Spleen (tissue), 11 donors: Measurements from ENCODE around the gene GPR21. TPM values are rescaled to one million over a fixed set of nuclear protein-coding genes. Genes with fewer than 3 reads are reported as not detected.

Experiments used
- DNase-seq: peaks from one replicate; pipeline ENCODE4 v3.0.0-alpha.2; 2020
- H3K27ac ChIP-seq, 8 donors: fragments of 200-600 bp; sonication (generic) in 7 of 8; 1 replicate in 4 of 8; 2 replicates in 4 of 8; pipeline versions ENCODE4 v1.5.0 to v1.8.0; 2016 to 2021; ENCODE audit warnings: inconsistent platforms in 4 of 8, mild to moderate bottlenecking in 4 of 8, moderate library complexity in 1 of 8
- H3K27me3 ChIP-seq, 7 donors: fragments of 200-600 bp; sonication (generic) in 6 of 7; replicated peaks in 1 of 7; 1 replicate in 4 of 7; 2 replicates in 3 of 7; pipeline versions ENCODE4 v1.5.0 to v1.8.0; 2016 to 2021; ENCODE audit warnings: inconsistent platforms in 3 of 7, mild to moderate bottlenecking in 1 of 7
- H3K36me3 ChIP-seq, 6 donors: fragments of 200-600 bp; sonication (generic) in 5 of 6; 1 replicate in 4 of 6; 2 replicates in 2 of 6; pipeline versions ENCODE4 v1.5.0 to v1.8.0; 2016 to 2021; ENCODE audit warnings: inconsistent platforms in 2 of 6
- H3K4me1 ChIP-seq, 6 donors: fragments of 200-600 bp; sonication (generic) in 5 of 6; 1 replicate in 3 of 6; 2 replicates in 3 of 6; pipeline versions ENCODE4 v1.5.0 to v1.8.0; 2016 to 2021; ENCODE audit warnings: inconsistent platforms in 3 of 6
- H3K4me3 ChIP-seq, 8 donors: fragments of 200-600 bp; sonication (generic) in 7 of 8; 1 replicate in 4 of 8; 2 replicates in 4 of 8; pipeline versions ENCODE4 v1.5.0 to v1.8.0; 2016 to 2021; ENCODE audit warnings: inconsistent platforms in 4 of 8, mild to moderate bottlenecking in 4 of 8, moderate library complexity in 2 of 8
- H3K9me3 ChIP-seq, 8 donors: fragments of 200-600 bp; sonication (generic) in 7 of 8; 1 replicate in 4 of 8; 2 replicates in 4 of 8; pipeline versions ENCODE4 v1.5.0 to v1.8.0; 2016 to 2021; ENCODE audit warnings: inconsistent platforms in 4 of 8
- CTCF ChIP-seq, 11 experiments: fragments of 200-600 bp in 7 of 11; fragments of 450-650 bp in 4 of 11; sonication (generic) in 4 of 11; IDR thresholded peaks in 8 of 11; conservative IDR thresholded peaks in 3 of 11; 1 replicate in 7 of 11; 2 replicates in 4 of 11; pipeline versions ENCODE4 v1.4.0 to v1.8.0; 2016 to 2021; ENCODE audit warnings: antibody characterized with exemption in 11 of 11, inconsistent platforms in 4 of 11, mild to moderate bottlenecking in 1 of 11
- POLR2A ChIP-seq, 3 donors: fragments of 450-650 bp; IDR thresholded peaks; one replicate each; pipeline ENCODE4 v1.5.1; 2017; ENCODE audit warnings: antibody characterized with exemption in 3 of 3, mild to moderate bottlenecking in 1 of 3
- POLR2AphosphoS5 ChIP-seq, 3 donors: sonication (generic); formaldehyde crosslinking; IDR thresholded peaks; one replicate each; pipeline ENCODE4 v1.5.1; 2017; ENCODE audit warnings: antibody characterized with exemption in 3 of 3
- WGBS, 5 donors: extraction: QIAGEN DNeasy Blood & Tissue Kit in 3 of 5; methylation state at CpG; one replicate each; pipeline versions ENCODE4 v1.1.5 to v1.1.7; 2013 to 2018; 5-methylcytosine and 5-hydroxymethylcytosine counted together
- intact Hi-C: fragments of 100-400 bp; cut with DNase I; formaldehyde crosslinking; loops from one replicate; pipeline ENCODE4 v1.15.0; 2023; ENCODE audit warnings: low total_unique reads
- polyA plus RNA-seq, 3 donors: library from polyadenylated mRNA; stranded (reverse); fragments of 200-250 nt; gene quantifications; one replicate each; pipeline ENCODE4 v1.2.1, GENCODE V29; 2013
- total RNA-seq, 7 donors: library from RNA; depleted of rRNA in 3 of 7; stranded (reverse); fragments of >200 nt in 3 of 7; fragmentation: NEBNext Ultra II Directional in 4 of 7; extraction: Animal tissue kit (Norgen Biotek cat#: 25700) in 4 of 7; gene quantifications; one replicate each; pipeline versions ENCODE4 v1.1.0 to v1.2.1, GENCODE V29; 2016 to 2021
- donor health status: healthy with polysubstance abuse.
- donor health status: DM: no; HTN: no; CAD: no; lungs with moderate emphysema.
- donor health status: DM: no; HTN: no; CAD: no.
- donor health status: Bipolar disorder and iron deficiency.
- donor health status: healthy.
- donor health status: DM: no; HTN: no; CAD: no.
- donor health status: DM: yes; HTN: yes; CAD: no.

GPR21 gene
- total and polyA plus RNA-seq, 10 donors: 0.19 to 5.4 (median 3.0) TPM; not detected in 1

GRCh38 chr9:123002754-123003153 is 30.7 kb upstream of the GPR21 start:
- Histone ChIP-seq H3K36me3 (peaks cover 0 to 87% (median 23%) of the 10 kb centered on the region in 6 donors), H3K4me3 (no peak overlapping the region), H3K4me1 (peaks cover 0 to 13% (median 5%) of the 10 kb centered on the region in 6 donors), H3K9me3 (no peaks in the 10 kb centered on the region), H3K27me3 (no peaks in the 10 kb centered on the region), H3K27ac (peak overlapping the region in 5 of 8 donors; percentile 13 to 56 (median 54))
- no peak for TF ChIP-seq POLR2A (IDR thresholded peaks at IDR 0.05)
- no peak for TF ChIP-seq CTCF (IDR thresholded peaks at IDR 0.05 in 8 of 11, conservative IDR thresholded peaks at IDR 0.05 in 3 of 11)
- TF ChIP-seq POLR2AphosphoS5 (IDR thresholded peaks at IDR 0.05): no peak
- DNase-seq: no peak
- intact Hi-C loops: no loop called here
- WGBS, 5 donors: 15 to 40% (median 22%) methylated on average over 5 of the region's 5 CpGs

- Histone ChIP-seq H3K36me3 (peaks cover 0 to 85% (median 19%) of the 10 kb centered on the region in 6 donors), H3K27me3 (no peaks in the 10 kb centered on the region), H3K27ac (peak overlapping the region in 6 of 8 donors; percentile 13 to 56 (median 49)), H3K4me1 (peaks cover 0 to 13% (median 5%) of the 10 kb centered on the region in 6 donors), H3K9me3 (no peaks in the 10 kb centered on the region), H3K4me3 (no peak overlapping the region)
- DNase-seq: no peak
- 43 to 95% (median 89%) methylated on average over 2 of the region's 2 CpGs for WGBS, 5 donors
- TF ChIP-seq CTCF (IDR thresholded peaks at IDR 0.05 in 8 of 11, conservative IDR thresholded peaks at IDR 0.05 in 3 of 11): no peak
- no peak for TF ChIP-seq POLR2AphosphoS5 (IDR thresholded peaks at IDR 0.05)
- TF ChIP-seq POLR2A (IDR thresholded peaks at IDR 0.05): no peak
- intact Hi-C loops: no loop called here
These were observed 30.0 kb upstream of the GPR21 start for GRCh38 chr9:123003466-123003865.

- H3K27ac ChIP-seq: no peak overlapping the region
- DNase-seq: no peak
- 88 to 97% (median 95%) methylated on average over 1 of the region's 1 CpG for WGBS, 5 donors
- TF ChIP-seq CTCF (IDR thresholded peaks at IDR 0.05 in 8 of 11, conservative IDR thresholded peaks at IDR 0.05 in 3 of 11) (no peak), POLR2A (IDR thresholded peaks at IDR 0.05) (no peak), POLR2AphosphoS5 (IDR thresholded peaks at IDR 0.05) (no peak)
- no peak overlapping the region for H3K4me3 ChIP-seq
- H3K9me3 ChIP-seq: no peaks in the 10 kb centered on the region
- H3K36me3 ChIP-seq: peaks cover 0 to 82% (median 20%) of the 10 kb centered on the region in 6 donors
- no peaks in the 10 kb centered on the region for H3K27me3 ChIP-seq
- H3K4me1 ChIP-seq: peaks cover 0 to 13% (median 5%) of the 10 kb centered on the region in 6 donors
- intact Hi-C loops: no loop called here
These were observed 27.5 kb upstream of the GPR21 start for GRCh38 chr9:123005964-123006363.

- H3K27ac ChIP-seq: no peak overlapping the region
- DNase-seq: no peak
- H3K9me3 ChIP-seq: no peaks in the 10 kb centered on the region
- 77 to 93% (median 88%) methylated on average over 5 of the region's 5 CpGs for WGBS, 5 donors
- H3K27me3 ChIP-seq: no peaks in the 10 kb centered on the region
- H3K4me3 ChIP-seq: no peak overlapping the region
- peaks cover 0 to 82% (median 26%) of the 10 kb centered on the region in 6 donors for H3K36me3 ChIP-seq
- TF ChIP-seq POLR2AphosphoS5 (IDR thresholded peaks at IDR 0.05) (no peak), POLR2A (IDR thresholded peaks at IDR 0.05) (no peak), CTCF (IDR thresholded peaks at IDR 0.05 in 8 of 11, conservative IDR thresholded peaks at IDR 0.05 in 3 of 11) (no peak)
- intact Hi-C loops: no loop called here
- peaks cover 0 to 13% (median 5%) of the 10 kb centered on the region in 6 donors for H3K4me1 ChIP-seq
These were observed 26.2 kb upstream of the GPR21 start for GRCh38 chr9:123007269-123007668.
